KOPT-K1 (cell line): ENCODE results near the gene NLGN3.

Experiments used
- H3K27ac ChIP-seq: fragments of 200-600 bp; sonication (generic); 2 replicates; pipeline ENCODE4 v1.5.1; 2016; ENCODE audit warnings: antibody characterized with exemption, mild to moderate bottlenecking, low read depth, low read length; ENCODE audit not compliant: poor library complexity, severe bottlenecking
- H3K36me3 ChIP-seq: fragments of 200-600 bp; sonication (generic); 2 replicates; pipeline ENCODE4 v1.5.1; 2017; ENCODE audit warnings: antibody characterized with exemption, mild to moderate bottlenecking, low read length, moderate library complexity; ENCODE audit not compliant: insufficient read depth
- H3K9me3 ChIP-seq: fragments of 200-600 bp; sonication (generic); 2 replicates; pipeline ENCODE4 v1.5.1; 2017; ENCODE audit warnings: antibody characterized with exemption, low read length, mild to moderate bottlenecking; ENCODE audit not compliant: insufficient read depth, poor library complexity, severe bottlenecking

NLGN3 gene

DNA sequence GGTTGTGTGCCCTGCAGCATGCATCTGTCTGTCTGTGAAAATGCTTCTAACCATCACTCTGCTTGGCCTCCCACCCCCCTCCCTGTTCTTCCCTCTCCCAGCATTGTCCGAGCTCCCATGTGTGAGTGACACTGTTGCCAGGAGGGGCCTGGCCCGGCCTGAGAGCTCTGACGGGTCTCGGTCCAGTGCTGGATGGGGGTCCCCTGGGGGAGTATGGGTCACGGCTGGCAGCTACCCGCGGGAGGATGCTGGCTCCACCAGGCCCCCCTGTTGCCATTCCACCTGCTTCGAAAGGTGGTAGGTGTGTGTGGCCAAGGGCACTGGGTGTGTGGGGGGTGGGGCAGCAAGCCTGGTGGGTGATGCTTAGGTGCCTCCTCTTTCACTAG, 3.6 kb downstream of the NLGN3 start:
- H3K9me3 ChIP-seq: no peaks in the 10 kb centered on the region
- no peak overlapping the region for H3K27ac ChIP-seq
- peaks cover 10% of the 10 kb centered on the region; the same call in 1 of the 2 replicates for H3K36me3 ChIP-seq

DNA sequence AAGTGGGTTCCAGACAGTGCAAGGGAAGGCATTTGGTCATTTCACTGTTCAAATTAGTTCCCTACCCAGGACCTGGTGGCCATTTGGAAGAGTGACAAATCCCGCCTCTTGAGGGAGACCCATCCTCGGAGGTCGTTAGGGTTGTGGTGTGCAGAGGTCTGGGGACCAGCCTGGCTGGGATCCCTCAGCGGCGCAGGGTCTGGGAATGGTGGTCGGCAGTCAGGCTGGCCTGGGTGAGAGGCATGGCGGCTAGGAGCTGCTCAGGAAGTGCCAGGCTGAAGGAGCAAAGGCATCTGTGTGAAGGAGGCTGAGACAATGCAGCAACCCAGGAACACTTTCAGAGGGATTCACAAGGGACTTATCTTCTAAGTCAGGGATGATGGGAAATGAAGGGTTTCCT, 6.7 kb downstream of the NLGN3 start:
- Histone ChIP-seq H3K9me3 (no peaks in the 10 kb centered on the region), H3K27ac (no peak overlapping the region), H3K36me3 (peaks cover 6% of the 10 kb centered on the region; the same call in 1 of the 2 replicates)

DNA sequence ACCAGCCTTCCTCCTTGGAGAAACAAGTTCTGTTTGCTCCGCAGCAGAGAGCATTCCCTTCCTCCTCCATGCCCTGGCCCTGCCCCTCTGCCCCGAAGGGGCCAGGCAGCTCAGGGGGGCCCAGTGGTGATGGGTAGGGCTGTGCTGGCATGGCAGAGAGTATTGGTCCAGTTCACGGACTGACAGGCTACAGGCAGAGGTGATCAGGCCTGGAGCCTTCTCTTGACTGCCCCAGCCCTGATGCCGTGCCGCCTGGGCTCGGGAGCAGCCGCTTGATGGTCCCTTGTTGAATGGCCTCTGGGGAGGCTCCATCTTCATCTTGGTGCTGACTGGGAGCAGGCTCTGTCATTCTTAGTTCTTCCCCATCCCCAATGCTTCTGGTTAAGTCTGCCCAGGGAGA, 9.6 kb downstream of the NLGN3 start:
- no peak overlapping the region for H3K27ac ChIP-seq
- peaks cover 11% of the 10 kb centered on the region; the same call in 1 of the 2 replicates for H3K36me3 ChIP-seq
- no peaks in the 10 kb centered on the region for H3K9me3 ChIP-seq

DNA sequence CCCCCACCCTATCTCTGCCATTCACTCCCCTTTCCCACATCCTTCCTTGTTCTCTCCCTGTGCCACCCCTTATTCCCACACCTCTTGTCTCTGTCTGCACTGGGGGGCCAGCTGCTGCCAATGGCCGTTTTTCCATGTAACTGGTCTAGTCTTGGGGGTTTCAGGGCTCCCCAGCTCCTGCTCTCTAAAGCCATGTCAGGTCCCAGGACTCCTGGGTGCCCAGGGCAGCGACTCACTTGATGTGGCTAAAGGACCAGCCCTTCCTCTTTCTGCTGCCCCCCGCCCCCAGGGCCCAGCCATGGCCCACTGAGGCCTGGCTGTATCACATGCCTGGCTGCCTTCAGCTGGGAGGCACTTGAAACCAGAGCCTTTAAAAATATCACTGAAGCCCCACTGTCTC, 10.0 kb downstream of the NLGN3 start:
- Histone ChIP-seq H3K36me3 (peaks cover 11% of the 10 kb centered on the region; the same call in 1 of the 2 replicates), H3K9me3 (no peaks in the 10 kb centered on the region), H3K27ac (no peak overlapping the region)

DNA sequence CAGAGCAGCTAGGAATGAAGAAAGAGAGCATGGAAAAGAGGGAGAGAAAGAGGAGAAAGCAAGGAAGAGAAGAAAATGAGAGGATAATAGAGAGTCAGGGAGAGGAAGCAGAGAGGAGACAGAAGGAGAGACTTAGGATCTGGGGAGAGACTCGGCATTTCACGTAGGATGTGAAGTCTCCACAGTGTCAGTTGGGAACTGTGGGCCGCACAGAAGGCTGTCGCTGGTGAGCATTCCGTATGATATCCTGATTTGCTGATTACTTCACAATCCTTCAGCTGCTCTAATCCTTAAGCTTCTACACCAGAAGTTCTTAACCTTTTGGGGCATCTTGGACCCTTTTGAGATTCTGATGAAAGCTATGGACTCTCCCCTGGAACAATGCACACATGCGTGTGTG, 14.0 kb downstream of the NLGN3 start:
- Histone ChIP-seq H3K27ac (no peak overlapping the region), H3K36me3 (peaks cover 12% of the 10 kb centered on the region; the same call in 1 of the 2 replicates), H3K9me3 (no peaks in the 10 kb centered on the region)

DNA sequence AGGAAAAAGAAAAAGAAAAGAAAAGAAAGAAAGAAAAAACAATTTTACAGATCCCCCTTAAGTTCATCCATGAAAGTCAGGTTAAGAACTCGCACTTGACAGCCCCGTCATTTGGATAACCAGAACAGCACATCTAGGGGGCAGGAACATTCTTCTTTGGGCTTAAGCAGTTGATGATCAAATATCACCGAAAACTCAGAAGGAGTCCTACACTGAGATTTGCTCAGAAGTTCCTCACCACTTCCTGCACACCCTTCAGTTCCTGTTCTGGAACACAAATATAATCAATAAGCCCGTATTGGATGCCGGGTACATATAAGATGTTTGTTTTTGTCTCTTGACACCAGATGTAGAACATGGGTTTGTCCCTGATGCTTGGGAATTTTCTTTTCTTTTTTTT, 14.7 kb downstream of the NLGN3 start:
- Histone ChIP-seq H3K9me3 (no peaks in the 10 kb centered on the region), H3K36me3 (peaks cover 19% of the 10 kb centered on the region; the same call in 1 of the 2 replicates)

DNA sequence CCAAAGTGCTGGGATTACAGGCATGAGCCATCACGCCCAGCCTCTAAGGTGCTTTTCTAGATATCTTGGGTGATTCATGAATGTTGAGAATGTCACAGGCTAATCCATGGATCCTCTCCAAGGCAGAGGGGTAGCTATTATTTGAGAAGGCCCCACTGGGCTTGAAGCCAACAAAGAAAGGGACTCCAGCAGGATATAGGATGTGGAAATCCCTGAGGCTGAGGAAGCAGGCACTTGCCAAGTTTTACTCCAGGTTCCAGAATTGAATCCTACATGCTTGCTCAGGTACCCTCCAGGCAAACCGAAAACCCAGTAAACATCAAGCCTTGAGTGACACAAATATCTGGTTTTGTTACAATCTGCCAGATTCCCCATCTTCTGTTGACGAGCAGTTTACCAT, 15.8 kb downstream of the NLGN3 start:
- H3K9me3 ChIP-seq: no peaks in the 10 kb centered on the region
- H3K27ac ChIP-seq: no peak overlapping the region
- peaks cover 21% of the 10 kb centered on the region; the same call in 1 of the 2 replicates for H3K36me3 ChIP-seq

More for the DNA sequence above, 14.7 kb downstream of the NLGN3 start:
- H3K27ac ChIP-seq: no peak overlapping the region

DNA sequence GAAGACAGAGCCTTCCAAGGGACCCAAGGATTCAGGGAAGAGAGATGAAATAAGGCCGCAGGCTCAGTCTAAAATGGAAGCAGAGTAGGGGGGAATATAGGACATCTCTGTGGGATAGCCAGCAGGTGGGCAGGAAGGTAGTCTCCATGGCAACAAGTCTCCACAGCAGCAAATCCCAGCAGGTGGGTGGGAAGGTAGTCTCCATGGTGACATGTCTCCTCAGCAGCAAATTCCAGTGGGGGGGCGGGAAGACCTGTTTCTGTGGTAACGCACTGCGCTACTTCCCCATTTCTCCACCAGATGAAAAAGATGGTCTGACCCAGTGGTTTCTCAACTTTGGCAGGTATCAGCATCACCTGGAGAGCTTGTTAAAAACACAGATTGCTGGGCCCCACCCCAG, 18.3 kb downstream of the NLGN3 start:
- Histone ChIP-seq H3K36me3 (peaks cover 20% of the 10 kb centered on the region; the same call in 1 of the 2 replicates), H3K27ac (no peak overlapping the region), H3K9me3 (no peaks in the 10 kb centered on the region)

DNA sequence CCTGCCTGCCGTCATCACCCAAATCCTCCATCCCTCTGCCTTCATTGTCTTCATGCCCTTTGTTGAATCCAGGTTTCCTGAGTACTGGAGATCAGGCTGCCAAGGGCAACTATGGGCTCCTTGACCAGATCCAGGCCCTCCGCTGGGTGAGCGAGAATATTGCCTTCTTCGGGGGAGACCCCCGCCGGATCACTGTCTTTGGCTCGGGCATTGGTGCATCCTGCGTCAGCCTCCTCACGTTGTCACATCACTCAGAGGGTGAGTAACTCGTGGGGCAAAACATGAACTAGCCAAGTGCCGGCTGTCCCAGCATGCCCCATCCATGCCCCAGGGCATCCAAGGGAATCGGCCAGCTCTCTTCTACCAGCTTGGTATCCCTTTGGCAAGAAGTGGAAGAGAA, 19.4 kb downstream of the NLGN3 start:
- H3K36me3 ChIP-seq: peaks cover 20% of the 10 kb centered on the region; the same call in 1 of the 2 replicates
- H3K27ac ChIP-seq: no peak overlapping the region
- H3K9me3 ChIP-seq: no peaks in the 10 kb centered on the region

DNA sequence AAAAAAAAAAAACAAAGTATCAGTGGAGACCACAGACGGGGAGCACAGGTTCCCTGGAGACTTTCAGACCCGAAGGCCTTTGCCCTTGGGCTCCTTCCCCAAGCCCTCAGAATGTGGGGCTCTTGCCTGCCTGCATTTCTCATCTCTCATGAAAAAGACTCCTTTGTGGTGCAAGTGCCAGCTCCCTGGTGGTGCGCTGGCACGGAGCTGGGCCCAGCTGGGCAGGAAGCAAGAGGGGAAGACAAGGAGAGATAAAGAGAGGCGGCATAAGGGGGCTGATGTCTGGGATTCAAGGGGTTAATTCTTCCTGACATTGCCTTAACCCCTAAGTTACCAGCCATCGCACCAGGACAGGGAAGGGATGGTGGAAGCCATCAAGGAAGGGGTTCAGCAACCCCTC, 21.8 kb downstream of the NLGN3 start:
- Histone ChIP-seq H3K9me3 (no peaks in the 10 kb centered on the region), H3K36me3 (peaks cover 20% of the 10 kb centered on the region; the same call in 1 of the 2 replicates), H3K27ac (no peak overlapping the region)

DNA sequence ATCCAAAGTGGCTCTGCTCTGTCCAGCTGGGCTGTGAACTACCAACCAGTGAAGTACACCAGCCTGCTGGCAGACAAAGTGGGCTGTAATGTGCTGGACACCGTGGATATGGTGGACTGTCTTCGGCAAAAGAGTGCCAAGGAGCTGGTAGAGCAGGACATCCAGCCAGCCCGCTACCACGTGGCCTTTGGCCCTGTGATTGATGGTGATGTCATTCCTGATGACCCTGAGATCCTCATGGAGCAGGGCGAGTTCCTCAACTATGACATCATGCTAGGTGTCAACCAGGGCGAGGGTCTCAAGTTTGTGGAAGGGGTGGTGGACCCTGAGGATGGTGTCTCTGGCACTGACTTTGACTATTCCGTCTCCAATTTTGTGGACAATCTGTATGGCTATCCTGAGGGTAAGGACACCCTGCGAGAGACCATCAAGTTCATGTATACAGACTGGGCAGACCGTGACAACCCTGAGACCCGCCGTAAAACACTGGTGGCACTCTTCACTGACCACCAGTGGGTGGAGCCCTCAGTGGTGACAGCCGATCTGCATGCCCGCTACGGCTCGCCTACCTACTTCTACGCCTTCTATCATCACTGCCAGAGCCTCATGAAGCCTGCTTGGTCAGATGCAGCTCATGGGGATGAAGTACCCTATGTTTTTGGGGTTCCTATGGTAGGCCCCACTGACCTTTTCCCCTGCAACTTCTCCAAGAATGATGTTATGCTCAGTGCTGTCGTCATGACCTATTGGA, 22.6 kb downstream of the NLGN3 start:
- Histone ChIP-seq H3K27ac (no peak overlapping the region), H3K9me3 (no peaks in the 10 kb centered on the region), H3K36me3 (peaks cover 20% of the 10 kb centered on the region; the same call in 1 of the 2 replicates)

DNA sequence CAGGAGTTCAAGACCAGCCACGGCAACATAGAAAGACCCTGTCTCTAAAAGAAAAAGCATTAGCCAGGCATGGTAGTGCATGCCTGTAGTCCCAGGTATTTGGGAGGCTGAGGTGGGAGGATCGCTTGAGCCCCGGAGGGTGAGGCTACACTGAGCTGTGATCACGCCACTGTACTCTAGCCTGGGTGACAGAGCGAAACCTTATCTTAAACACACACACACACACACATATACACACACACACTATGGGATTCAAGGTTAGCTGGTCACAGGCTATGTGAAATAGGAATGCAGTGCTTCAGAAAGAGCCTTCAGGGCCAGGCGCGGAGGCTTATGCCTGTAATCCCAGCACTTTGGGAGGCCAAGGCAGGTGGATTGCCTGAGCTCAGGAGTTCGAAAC, 23.5 kb downstream of the NLGN3 start:
- Histone ChIP-seq H3K36me3 (peaks cover 20% of the 10 kb centered on the region; the same call in 1 of the 2 replicates), H3K27ac (no peak overlapping the region), H3K9me3 (no peaks in the 10 kb centered on the region)

DNA sequence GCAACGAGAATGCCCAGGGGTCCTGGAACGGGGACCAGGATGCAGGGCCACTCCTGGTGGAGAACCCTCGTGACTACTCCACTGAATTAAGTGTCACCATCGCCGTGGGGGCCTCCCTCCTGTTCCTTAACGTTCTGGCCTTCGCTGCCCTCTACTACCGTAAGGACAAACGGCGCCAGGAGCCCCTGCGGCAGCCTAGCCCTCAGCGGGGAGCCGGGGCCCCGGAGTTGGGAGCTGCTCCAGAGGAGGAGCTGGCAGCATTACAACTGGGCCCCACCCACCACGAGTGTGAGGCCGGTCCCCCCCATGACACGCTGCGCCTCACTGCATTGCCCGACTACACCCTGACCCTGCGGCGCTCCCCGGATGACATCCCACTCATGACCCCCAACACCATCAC, 24.9 kb downstream of the NLGN3 start:
- peaks cover 12% of the 10 kb centered on the region; the same call in 1 of the 2 replicates for H3K36me3 ChIP-seq
- H3K9me3 ChIP-seq: no peaks in the 10 kb centered on the region
- no peak overlapping the region for H3K27ac ChIP-seq

DNA sequence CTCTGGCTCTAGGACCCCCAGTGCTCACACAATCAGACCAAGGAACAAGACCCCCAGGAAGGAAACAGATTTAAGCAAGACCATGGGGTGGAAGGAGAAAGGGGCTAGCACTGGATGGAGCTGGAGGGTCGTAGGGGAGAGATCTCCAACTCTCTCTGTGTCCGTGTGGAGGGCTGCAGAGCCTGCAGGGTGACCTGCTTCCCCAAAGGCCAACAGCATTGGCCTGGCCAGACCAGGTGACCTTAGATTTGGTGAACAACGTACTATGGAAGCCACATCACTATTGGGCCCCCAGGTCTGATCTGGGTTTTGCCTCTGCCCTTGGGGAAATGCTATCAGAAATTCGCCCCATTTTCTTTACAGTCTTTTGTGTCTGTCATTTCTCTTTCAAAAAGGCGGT, 26.0 kb downstream of the NLGN3 start:
- Histone ChIP-seq H3K36me3 (peaks cover 13% of the 10 kb centered on the region; the same call in 1 of the 2 replicates), H3K9me3 (no peaks in the 10 kb centered on the region), H3K27ac (peak overlapping the region; percentile 40)

DNA sequence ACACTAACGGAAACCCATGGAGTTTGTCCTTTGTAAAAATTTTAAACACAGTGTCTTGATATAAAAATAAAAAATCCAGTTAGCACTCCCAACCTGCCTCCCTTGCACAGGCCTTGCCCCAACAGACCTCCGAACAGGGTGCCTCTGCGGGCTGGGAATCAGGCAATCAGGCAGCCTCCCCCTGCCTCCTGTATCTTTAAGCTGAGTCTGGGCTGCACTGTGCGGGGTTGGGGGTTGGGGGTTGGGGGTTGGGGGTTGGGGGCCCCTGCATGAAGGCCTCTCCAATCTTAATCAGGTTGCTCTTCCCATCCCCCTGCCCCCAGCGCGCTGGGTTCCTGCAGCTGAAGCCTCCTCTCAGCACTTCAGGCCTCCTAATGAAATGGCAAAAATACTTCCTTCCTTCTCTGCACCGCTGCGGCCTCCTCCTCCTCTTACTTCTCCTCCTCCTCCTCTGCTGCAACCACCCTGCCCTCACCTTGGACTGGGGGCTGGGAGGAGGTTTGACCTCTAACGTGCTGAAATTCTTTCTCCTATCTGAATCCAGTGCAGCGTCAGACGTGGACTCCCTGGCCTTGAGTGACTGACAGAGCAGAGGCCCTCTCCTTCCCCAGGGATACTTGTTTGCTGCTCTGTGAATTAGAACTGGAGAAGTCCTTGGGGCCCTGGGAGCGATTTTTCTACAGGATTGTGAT, 26.6 kb downstream of the NLGN3 start:
- peaks cover 12% of the 10 kb centered on the region; the same call in 1 of the 2 replicates for H3K36me3 ChIP-seq
- peak overlapping the region; percentile 48 for H3K27ac ChIP-seq

More for the DNA sequence above, 26.6 kb downstream of the NLGN3 start:
- H3K9me3 ChIP-seq: no peaks in the 10 kb centered on the region
